Coronary artery (tissue), 2 donors: ENCODE measurements around the gene OXSR1.

ENCODE experiments used
- DNase-seq: peaks from one replicate; pipeline ENCODE4 v3.0.0-alpha.2; 2017; ENCODE audit warnings: low spot score
- H3K27ac ChIP-seq, 2 donors: fragments of 200-600 bp; sonication (generic); one replicate each; pipeline ENCODE4 v1.5.1; 2016 to 2019
- H3K4me3 ChIP-seq: fragments of 200-600 bp; sonication (generic); 2 replicates; pipeline ENCODE4 v1.5.1; 2016; ENCODE audit warnings: mild to moderate bottlenecking, moderate library complexity
- TF ChIP-seq, protein P1 (sequence below): fragments of 200-600 bp; sonication (generic); IDR thresholded peaks from one replicate; pipeline ENCODE4 v1.5.1; 2019; ENCODE audit warnings: antibody characterized with exemption

Gene OXSR1

DNA sequence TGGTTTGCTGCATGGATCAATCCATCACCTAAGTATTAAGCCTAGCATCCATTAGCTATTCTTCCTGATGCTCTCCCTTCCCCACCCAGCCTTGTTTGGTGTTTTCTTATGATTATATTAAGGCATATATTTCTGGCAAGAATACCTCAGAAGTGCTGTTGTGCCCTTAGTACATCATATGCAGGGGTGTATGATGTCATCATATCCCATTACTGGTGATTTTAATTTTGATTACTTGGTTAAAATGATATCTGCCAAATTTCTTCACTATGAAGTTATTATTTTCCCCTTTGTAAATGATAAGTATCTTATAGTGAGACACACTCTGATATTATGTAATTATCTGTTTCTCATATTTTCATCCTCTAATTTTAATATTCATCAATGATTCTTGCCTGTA, 132.2 kb downstream of the OXSR1 start:
- TF ChIP-seq, protein P1, sequence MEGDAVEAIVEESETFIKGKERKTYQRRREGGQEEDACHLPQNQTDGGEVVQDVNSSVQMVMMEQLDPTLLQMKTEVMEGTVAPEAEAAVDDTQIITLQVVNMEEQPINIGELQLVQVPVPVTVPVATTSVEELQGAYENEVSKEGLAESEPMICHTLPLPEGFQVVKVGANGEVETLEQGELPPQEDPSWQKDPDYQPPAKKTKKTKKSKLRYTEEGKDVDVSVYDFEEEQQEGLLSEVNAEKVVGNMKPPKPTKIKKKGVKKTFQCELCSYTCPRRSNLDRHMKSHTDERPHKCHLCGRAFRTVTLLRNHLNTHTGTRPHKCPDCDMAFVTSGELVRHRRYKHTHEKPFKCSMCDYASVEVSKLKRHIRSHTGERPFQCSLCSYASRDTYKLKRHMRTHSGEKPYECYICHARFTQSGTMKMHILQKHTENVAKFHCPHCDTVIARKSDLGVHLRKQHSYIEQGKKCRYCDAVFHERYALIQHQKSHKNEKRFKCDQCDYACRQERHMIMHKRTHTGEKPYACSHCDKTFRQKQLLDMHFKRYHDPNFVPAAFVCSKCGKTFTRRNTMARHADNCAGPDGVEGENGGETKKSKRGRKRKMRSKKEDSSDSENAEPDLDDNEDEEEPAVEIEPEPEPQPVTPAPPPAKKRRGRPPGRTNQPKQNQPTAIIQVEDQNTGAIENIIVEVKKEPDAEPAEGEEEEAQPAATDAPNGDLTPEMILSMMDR: no peak
- no peak for DNase-seq
- no peak overlapping the region for H3K27ac ChIP-seq
- no peak overlapping the region for H3K4me3 ChIP-seq

DNA sequence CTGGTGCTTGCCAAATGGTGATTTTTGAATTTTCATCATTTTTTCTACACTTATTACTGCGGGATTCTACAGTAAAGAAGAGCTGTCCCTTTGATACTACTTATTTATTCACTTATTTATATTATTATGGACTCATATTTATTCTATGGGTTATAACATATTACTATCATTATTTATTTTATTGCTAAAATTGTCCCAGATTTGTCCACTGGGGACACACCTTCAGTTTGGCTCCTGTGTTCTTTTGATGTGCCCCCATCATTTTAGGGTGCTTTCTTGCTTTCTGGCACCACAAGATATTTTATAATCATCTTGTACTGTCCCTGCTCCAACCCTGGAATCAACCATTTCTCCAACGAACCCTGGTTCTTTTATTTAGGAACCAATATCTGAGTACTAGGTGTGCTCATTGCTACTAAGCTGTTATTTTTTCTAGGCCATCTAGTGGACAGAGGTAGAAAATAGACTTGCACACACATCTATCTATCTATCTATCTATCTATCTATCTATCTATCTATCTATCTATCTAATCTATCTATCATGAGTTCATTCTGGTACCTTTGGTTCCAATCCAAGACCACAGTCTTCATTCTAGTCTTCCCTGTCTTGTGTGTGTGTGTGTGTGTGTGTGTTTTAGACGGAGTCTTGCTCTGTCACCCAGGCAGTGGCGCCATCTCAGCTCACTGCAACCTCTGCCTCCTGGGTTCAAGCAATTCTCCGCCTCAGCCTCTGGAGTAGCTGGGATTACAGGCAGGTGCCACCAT, 132.8 kb downstream of the OXSR1 start:
- Histone ChIP-seq H3K4me3 (no peak overlapping the region), H3K27ac (no peak overlapping the region)
- TF ChIP-seq, protein P1: no peak
- DNase-seq: no peak
